AG04450 (cell line): Measurements from ENCODE around the gene SLC17A1. TPM values are rescaled to one million over a fixed set of nuclear protein-coding genes. Genes with fewer than 3 reads are reported as not detected.

ENCODE experiments used
- CTCF ChIA-PET: fragments of 300-600, 350-600 bp; formaldehyde crosslinking; extraction: SDS; loops from one replicate; lab custom pipeline; 2022; ENCODE audit warnings: antibody characterized with exemption, inconsistent platforms; lab: Charles Lee
- POLR2A ChIA-PET: fragments of 350-600 bp; formaldehyde crosslinking; extraction: SDS; loops from one replicate; lab custom pipeline; 2021; ENCODE audit warnings: antibody characterized with exemption, inconsistent platforms; lab: Yijun Ruan, JAX
- DNase-seq: peaks from one replicate; pipeline ENCODE4 v3.0.0-alpha.2; 2011; ENCODE audit warnings: low read depth, low spot score
- H3K27ac ChIP-seq: one replicate; pipeline ENCODE4 v1.5.1; 2012; ENCODE audit warnings: low read depth, low read length, control low read depth
- H3K27me3 ChIP-seq: one replicate; pipeline ENCODE4 v1.6.0; 2012; ENCODE audit warnings: low read length; ENCODE audit not compliant: control insufficient read depth, insufficient read depth
- H3K4me3 ChIP-seq: 2 replicates; pipeline ENCODE4 v1.5.1; 2011; ENCODE audit warnings: mild to moderate bottlenecking, low read depth, low read length, control low read depth
- H3K9me3 ChIP-seq: 2 replicates; pipeline ENCODE4 v1.5.1; 2012; ENCODE audit warnings: low read length; ENCODE audit not compliant: control insufficient read depth, insufficient read depth
- CTCF ChIP-seq: IDR thresholded peaks from 2 replicates; pipeline ENCODE4 v1.5.1; 2011; ENCODE audit warnings: low read depth, low read length, control low read depth, inconsistent platforms
- polyA plus RNA-seq: library from polyadenylated mRNA; depleted of rRNA; stranded (reverse); fragments of >200 nt; gene quantifications from 2 replicates; pipeline ENCODE4 v1.2.3, GENCODE V29; 2011

The SLC17A1 gene
- polyA plus RNA-seq, 1 experiment: not detected

DNA sequence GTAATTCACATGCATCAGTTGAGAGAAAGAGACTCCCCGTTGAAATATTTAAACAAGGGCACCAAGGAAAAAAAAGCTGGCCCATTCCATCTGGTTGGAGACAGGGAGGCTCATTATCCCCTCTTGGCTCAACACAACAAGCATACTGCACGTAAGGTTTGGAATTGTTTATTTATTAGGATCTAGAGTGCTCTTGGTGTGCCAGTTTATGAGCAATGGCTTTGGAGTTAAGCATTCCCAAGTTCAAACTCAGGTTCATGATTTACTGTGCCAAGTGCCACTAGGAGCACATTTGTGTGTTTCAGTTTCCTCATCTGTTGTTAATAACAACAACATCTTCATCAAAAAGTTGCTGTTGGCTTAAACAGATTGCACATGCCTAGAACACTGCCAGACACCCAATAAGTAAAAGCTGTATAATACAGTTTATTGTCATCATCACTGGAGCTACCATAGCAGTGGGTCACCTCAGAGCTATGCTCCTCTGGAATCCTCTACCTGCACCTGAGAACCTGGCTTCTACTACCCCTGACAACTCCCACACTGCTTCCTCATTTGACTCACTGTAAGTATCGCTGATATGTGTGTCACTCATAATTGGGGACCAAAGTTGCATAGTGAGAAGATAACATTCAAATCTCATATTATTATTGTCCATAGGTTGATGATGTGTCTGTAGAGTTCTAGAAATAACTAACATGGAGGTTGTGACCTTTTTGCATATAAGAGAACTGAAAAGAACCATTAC is 36.8 kb upstream of the SLC17A1 start:
- no peak overlapping the region for H3K27ac ChIP-seq
- CTCF ChIA-PET: no interaction called here
- no peaks in the 10 kb centered on the region for H3K27me3 ChIP-seq
- TF ChIP-seq CTCF: no peak
- H3K4me3 ChIP-seq: no peak overlapping the region
- POLR2A ChIA-PET: interaction anchor here (0.6 kb wide), 1 partner anchor 235 kb away, joined by 4 read pairs; a partner anchor contains a TSS
- no peaks in the 10 kb centered on the region for H3K9me3 ChIP-seq
- DNase-seq: no peak

DNA sequence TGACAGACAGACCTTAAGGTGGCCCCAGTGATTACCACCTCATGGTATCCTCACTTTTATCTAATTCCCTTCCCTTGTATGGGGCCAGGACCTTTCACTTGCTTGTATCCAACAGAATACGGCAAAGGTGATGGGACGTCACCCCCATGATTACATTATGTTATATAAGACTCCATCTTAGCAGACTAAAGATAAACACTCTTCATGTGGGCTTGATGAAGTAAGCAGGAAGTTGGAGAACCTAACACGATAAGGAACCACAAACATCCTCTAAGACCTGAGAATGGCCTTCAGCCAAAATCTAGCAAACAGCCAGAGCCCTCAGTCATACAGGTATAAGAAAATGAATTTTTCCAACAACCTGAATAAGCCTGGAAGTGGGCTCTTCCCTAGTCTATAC is 34.2 kb upstream of the SLC17A1 start:
- POLR2A ChIA-PET: no interaction called here
- H3K4me3 ChIP-seq: no peak overlapping the region
- CTCF ChIA-PET: no interaction called here
- no peaks in the 10 kb centered on the region for H3K9me3 ChIP-seq
- no peak for TF ChIP-seq CTCF
- no peaks in the 10 kb centered on the region for H3K27me3 ChIP-seq
- no peak overlapping the region for H3K27ac ChIP-seq
- DNase-seq: no peak

- ChIA-PET POLR2A (no interaction called here), CTCF (no interaction called here)
- Histone ChIP-seq H3K4me3 (no peak overlapping the region), H3K27me3 (no peaks in the 10 kb centered on the region), H3K27ac (no peak overlapping the region), H3K9me3 (no peaks in the 10 kb centered on the region)
- no peak for TF ChIP-seq CTCF
- no peak for DNase-seq
These were observed 31.5 kb upstream of the SLC17A1 start for GRCh38 chr6:25863360-25863759.

DNA sequence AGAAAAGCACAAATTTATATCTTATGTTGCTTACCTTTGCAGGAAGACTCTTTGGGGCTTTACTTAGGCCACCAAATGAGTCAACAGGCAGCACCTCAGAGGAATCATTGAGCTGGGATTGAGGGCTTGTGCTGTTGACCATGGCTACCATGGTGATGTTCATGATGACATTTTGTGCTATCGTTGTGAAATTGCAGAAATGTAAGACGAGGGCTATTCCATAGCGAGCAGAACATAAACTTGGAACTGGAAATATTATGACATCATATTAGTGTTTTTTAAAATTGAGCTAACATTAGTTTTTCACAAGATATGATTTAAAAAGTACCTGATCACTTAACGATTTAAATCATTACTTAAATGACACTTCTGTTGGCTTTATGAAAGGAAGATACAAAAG is 30.3 kb upstream of the SLC17A1 start:
- no peak for DNase-seq
- POLR2A ChIA-PET: no interaction called here
- CTCF ChIA-PET: no interaction called here

More for the DNA sequence above, 30.3 kb upstream of the SLC17A1 start:
- H3K9me3 ChIP-seq: no peaks in the 10 kb centered on the region
- no peak overlapping the region for H3K27ac ChIP-seq
- H3K27me3 ChIP-seq: no peaks in the 10 kb centered on the region
- H3K4me3 ChIP-seq: no peak overlapping the region
- no peak for TF ChIP-seq CTCF
